Endodermal cell (in vitro differentiated cells): ENCODE data around the gene CYYR1. TPM values are rescaled to one million over a fixed set of nuclear protein-coding genes. Genes with fewer than 3 reads are reported as not detected.

Experiments
- DNase-seq: peaks from one replicate; pipeline ENCODE4 v3.0.0-alpha.2; 2017
- H3K27ac ChIP-seq: 2 replicates; pipeline ENCODE4 v1.5.1; 2013; ENCODE audit warnings: mild to moderate bottlenecking, low read depth, low read length, moderate library complexity
- H3K27me3 ChIP-seq: 2 replicates; pipeline ENCODE4 v1.6.1; 2013; ENCODE audit warnings: mild to moderate bottlenecking, low read length, moderate library complexity; ENCODE audit not compliant: insufficient read depth, control insufficient read depth, poor library complexity, severe bottlenecking
- H3K36me3 ChIP-seq: 2 replicates; pipeline ENCODE4 v1.7.0; 2013; ENCODE audit warnings: mild to moderate bottlenecking, low read length, moderate library complexity; ENCODE audit not compliant: control insufficient read depth, insufficient read depth
- H3K4me1 ChIP-seq: one replicate; pipeline ENCODE4 v1.7.0; 2013; ENCODE audit warnings: low read length; ENCODE audit not compliant: control insufficient read depth, insufficient read depth
- H3K4me3 ChIP-seq: 2 replicates; pipeline ENCODE4 v1.5.1; 2013; ENCODE audit warnings: mild to moderate bottlenecking, low read length, moderate library complexity
- H3K9ac ChIP-seq: 2 replicates; pipeline ENCODE4 v1.6.1; 2013; ENCODE audit warnings: mild to moderate bottlenecking, low read length, moderate library complexity; ENCODE audit not compliant: poor library complexity, severe bottlenecking; ENCODE audit errors: extremely low read depth
- H3K9me3 ChIP-seq: 2 replicates; pipeline ENCODE4 v1.6.1; 2013; ENCODE audit warnings: mild to moderate bottlenecking, low read length, moderate library complexity; ENCODE audit not compliant: control insufficient read depth
- H3K27ac Mint-ChIP-seq: 2 replicates; pipeline ENCODE4 v1.8.0; 2020; ENCODE audit warnings: mixed read lengths
- H3K27me3 Mint-ChIP-seq: 2 replicates; pipeline ENCODE4 v1.8.0; 2021; ENCODE audit warnings: mild to moderate bottlenecking, mixed read lengths; ENCODE audit not compliant: insufficient read depth
- H3K36me3 Mint-ChIP-seq: 2 replicates; pipeline ENCODE4 v1.8.0; 2020; ENCODE audit warnings: low read depth, mixed read lengths
- H3K4me1 Mint-ChIP-seq: 2 replicates; pipeline ENCODE4 v1.8.0; 2020; ENCODE audit warnings: mixed read lengths
- H3K4me3 Mint-ChIP-seq: 2 replicates; pipeline ENCODE4 v1.8.0; 2020; ENCODE audit warnings: mild to moderate bottlenecking, moderate library complexity, mixed read lengths
- H3K9me3 Mint-ChIP-seq: 2 replicates; pipeline ENCODE4 v1.8.0; 2020; ENCODE audit warnings: mild to moderate bottlenecking, mixed read lengths
- WGBS, 2 experiments: methylation state at CpG; one replicate each; pipeline versions ENCODE4 v1.1.5 to v1.1.7; 2013; ENCODE audit warnings: missing lambda C conversion rate in 2 of 2, mixed read lengths in 1 of 2; ENCODE audit not compliant: insufficient coverage in 1 of 2, insufficient read length in 1 of 2; 5-methylcytosine and 5-hydroxymethylcytosine counted together
- total RNA-seq, 2 donors: library from RNA; stranded (reverse); fragmentation: NEBNext Ultra II Directional in 1 of 2; extraction: Animal tissue kit (Norgen Biotek cat#: 25700) in 1 of 2; gene quantifications; 2 replicates in 1 of 2; 3 replicates in 1 of 2; pipeline ENCODE4 v1.2.1, GENCODE V29; 2021
- TF ChIP-seq, protein P1 (sequence below): fragments of 200-600 bp; sonication (generic); conservative IDR thresholded peaks from 2 replicates; pipeline ENCODE4 v1.5.0; 2021; ENCODE audit warnings: antibody characterized with exemption, mild to moderate bottlenecking

The CYYR1 gene
- total RNA-seq, 2 donors from 2014 or later: 16.8 to 16.9 TPM

DNA sequence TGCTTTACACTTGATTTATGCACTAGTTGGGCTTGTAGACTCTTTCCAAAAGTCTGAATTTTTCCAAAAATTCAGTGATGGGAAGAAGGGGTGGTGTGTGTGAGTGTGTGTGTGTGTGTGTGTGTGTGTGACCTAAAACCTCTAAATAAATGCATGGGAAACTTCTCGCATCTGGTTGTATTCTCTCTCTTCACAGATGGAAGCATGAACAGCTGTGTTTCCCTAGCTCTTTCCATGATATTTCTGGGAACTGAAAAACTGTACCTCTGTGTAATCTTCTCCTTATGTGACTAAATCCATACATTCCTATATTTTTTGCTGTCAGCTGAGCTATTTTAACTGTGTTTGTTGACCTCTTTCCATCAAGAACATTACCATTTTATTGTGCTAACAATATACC lies 26.2 kb upstream of the CYYR1 start:
- Histone ChIP-seq H3K27ac (no peak overlapping the region), H3K36me3 (no peaks in the 10 kb centered on the region), H3K4me1 (no peaks in the 10 kb centered on the region), H3K4me3 (no peak overlapping the region), H3K9me3 (no peaks in the 10 kb centered on the region), H3K9ac (no peak overlapping the region), H3K27me3 (no peaks in the 10 kb centered on the region)
- Mint-ChIP-seq H3K9me3 (no peaks in the 10 kb centered on the region), H3K27me3 (no peaks in the 10 kb centered on the region), H3K27ac (no peak overlapping the region), H3K36me3 (no peaks in the 10 kb centered on the region), H3K4me1 (peaks cover 2% of the 10 kb centered on the region), H3K4me3 (no peak overlapping the region)
- DNase-seq: no peak
- TF ChIP-seq, protein P1, sequence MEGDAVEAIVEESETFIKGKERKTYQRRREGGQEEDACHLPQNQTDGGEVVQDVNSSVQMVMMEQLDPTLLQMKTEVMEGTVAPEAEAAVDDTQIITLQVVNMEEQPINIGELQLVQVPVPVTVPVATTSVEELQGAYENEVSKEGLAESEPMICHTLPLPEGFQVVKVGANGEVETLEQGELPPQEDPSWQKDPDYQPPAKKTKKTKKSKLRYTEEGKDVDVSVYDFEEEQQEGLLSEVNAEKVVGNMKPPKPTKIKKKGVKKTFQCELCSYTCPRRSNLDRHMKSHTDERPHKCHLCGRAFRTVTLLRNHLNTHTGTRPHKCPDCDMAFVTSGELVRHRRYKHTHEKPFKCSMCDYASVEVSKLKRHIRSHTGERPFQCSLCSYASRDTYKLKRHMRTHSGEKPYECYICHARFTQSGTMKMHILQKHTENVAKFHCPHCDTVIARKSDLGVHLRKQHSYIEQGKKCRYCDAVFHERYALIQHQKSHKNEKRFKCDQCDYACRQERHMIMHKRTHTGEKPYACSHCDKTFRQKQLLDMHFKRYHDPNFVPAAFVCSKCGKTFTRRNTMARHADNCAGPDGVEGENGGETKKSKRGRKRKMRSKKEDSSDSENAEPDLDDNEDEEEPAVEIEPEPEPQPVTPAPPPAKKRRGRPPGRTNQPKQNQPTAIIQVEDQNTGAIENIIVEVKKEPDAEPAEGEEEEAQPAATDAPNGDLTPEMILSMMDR: no peak
- WGBS, 2 experiments: 94 to 100% methylated on average over 1 of the region's 1 CpG

- Mint-ChIP-seq H3K4me1 (peaks cover 2% of the 10 kb centered on the region), H3K27me3 (no peaks in the 10 kb centered on the region), H3K9me3 (no peaks in the 10 kb centered on the region), H3K4me3 (no peak overlapping the region), H3K27ac (no peak overlapping the region), H3K36me3 (no peaks in the 10 kb centered on the region)
- 86 to 100% methylated on average over 2 of the region's 2 CpGs for WGBS, 2 experiments
- Histone ChIP-seq H3K36me3 (no peaks in the 10 kb centered on the region), H3K4me3 (no peak overlapping the region), H3K9ac (no peak overlapping the region), H3K27ac (no peak overlapping the region), H3K9me3 (no peaks in the 10 kb centered on the region), H3K4me1 (no peaks in the 10 kb centered on the region), H3K27me3 (no peaks in the 10 kb centered on the region)
- no peak for DNase-seq
- TF ChIP-seq, protein P1: no peak
Measured at GRCh38 chr21:26597981-26598380, 24.9 kb upstream of the CYYR1 start.

GRCh38 chr21:26597031-26597430 lies 23.9 kb upstream of the CYYR1 start:
- Histone ChIP-seq H3K4me3 (no peak overlapping the region), H3K27ac (no peak overlapping the region), H3K4me1 (no peaks in the 10 kb centered on the region), H3K36me3 (no peaks in the 10 kb centered on the region), H3K9ac (no peak overlapping the region), H3K27me3 (no peaks in the 10 kb centered on the region), H3K9me3 (no peaks in the 10 kb centered on the region)
- no peak for DNase-seq
- TF ChIP-seq, protein P1: no peak
- Mint-ChIP-seq H3K27me3 (no peaks in the 10 kb centered on the region), H3K9me3 (no peaks in the 10 kb centered on the region), H3K4me3 (no peak overlapping the region), H3K27ac (no peak overlapping the region), H3K4me1 (peaks cover 2% of the 10 kb centered on the region), H3K36me3 (no peaks in the 10 kb centered on the region)
- WGBS, 2 experiments: 88 to 94% methylated on average over 2 to 3 of the region's 3 CpGs
